Thymus (tissue), 11 donors: ENCODE measurements around the gene ATP9A. TPM values are rescaled to one million over a fixed set of nuclear protein-coding genes. Genes with fewer than 3 reads are reported as not detected.
"Not testable (repeated sequence)": the region's sequence is repeated elsewhere in the genome, so short reads cannot be mapped to it uniquely, and the experiment has no call there.

Source experiments
- DNase-seq, 9 donors: peaks; one replicate each; pipeline ENCODE4 v3.0.0-alpha.2; 2013; ENCODE audit warnings: low spot score in 9 of 9, low read depth in 6 of 9, missing footprints in 1 of 9
- H3K27ac ChIP-seq, 2 donors: one replicate each; pipeline ENCODE4 v1.5.1; 2013; ENCODE audit warnings: control low read depth in 1 of 2, low read depth in 1 of 2, low read length in 1 of 2, mild to moderate bottlenecking in 1 of 2, moderate library complexity in 1 of 2
- H3K27me3 ChIP-seq, 2 donors: one replicate each; pipeline ENCODE4 v1.5.1; 2013; ENCODE audit warnings: low read length in 1 of 2; ENCODE audit not compliant: control insufficient read depth in 2 of 2, insufficient read depth in 1 of 2
- H3K36me3 ChIP-seq, 2 donors: one replicate each; pipeline ENCODE4 v1.5.1; 2013; ENCODE audit warnings: low read length in 1 of 2, mild to moderate bottlenecking in 1 of 2, moderate library complexity in 1 of 2; ENCODE audit not compliant: control insufficient read depth in 2 of 2, insufficient read depth in 2 of 2
- H3K4me1 ChIP-seq, 2 donors: one replicate each; pipeline ENCODE4 v1.5.1; 2013; ENCODE audit warnings: low read length in 2 of 2; ENCODE audit not compliant: control insufficient read depth in 2 of 2, insufficient read depth in 2 of 2
- H3K4me3 ChIP-seq, 2 donors: one replicate each; pipeline ENCODE4 v1.5.1; 2013; ENCODE audit warnings: low read length in 2 of 2, control low read depth in 1 of 2, mild to moderate bottlenecking in 1 of 2
- H3K9me3 ChIP-seq, 2 donors: one replicate each; pipeline ENCODE4 v1.5.1; 2013; ENCODE audit warnings: low read length in 1 of 2, mild to moderate bottlenecking in 1 of 2; ENCODE audit not compliant: control insufficient read depth in 2 of 2, insufficient read depth in 1 of 2
- WGBS: extraction: QIAGEN DNeasy Blood & Tissue Kit; methylation state at CpG from one replicate; pipeline ENCODE4 v1.1.7; 2013; 5-methylcytosine and 5-hydroxymethylcytosine counted together
- polyA plus RNA-seq: library from polyadenylated mRNA; stranded (reverse); fragments of 200-250 nt; gene quantifications from one replicate; pipeline ENCODE4 v1.2.3, GENCODE V29; 2013
- total RNA-seq: library from RNA; stranded (reverse); fragments of 120-200 nt; gene quantifications from one replicate; pipeline ENCODE4 v1.2.4, GENCODE V29; 2013
- donor health status: healthy.

Gene ATP9A
- total and polyA plus RNA-seq, 2 donors: 4.7 to 6.7 TPM

DNA sequence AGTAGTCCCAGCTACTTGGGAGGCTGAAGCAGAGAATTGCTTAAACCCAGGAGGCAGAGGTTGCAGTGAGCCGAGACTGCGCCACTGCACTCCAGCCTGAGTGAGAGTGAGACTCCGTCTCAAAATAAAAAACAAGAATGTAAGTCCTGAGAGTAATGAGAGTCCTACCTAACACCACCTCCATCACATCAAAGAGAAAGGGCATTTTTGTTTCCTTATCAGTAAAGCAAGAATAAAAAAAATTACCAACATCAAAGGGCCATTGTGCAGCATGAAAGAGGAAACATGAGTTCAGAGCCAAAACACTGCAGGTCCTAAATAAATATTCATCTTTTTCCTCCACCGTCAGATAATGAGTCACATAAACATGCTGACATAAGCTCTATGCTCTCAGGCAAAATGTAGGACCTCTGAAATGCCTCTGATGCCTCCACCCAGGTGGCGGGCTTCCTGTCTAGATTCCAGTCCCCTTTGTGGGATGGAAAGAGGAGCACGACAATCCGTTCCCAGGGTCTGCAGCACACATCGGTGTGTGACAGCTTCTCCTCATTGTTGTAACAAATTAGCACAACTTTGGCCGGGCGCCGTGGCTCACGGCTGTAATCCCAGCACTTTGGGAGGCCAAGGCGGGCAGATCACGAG lies 7.2 kb downstream of the ATP9A start:
- 87% methylated on average over 14 of the region's 14 CpGs for WGBS
- no peak overlapping the region for H3K27ac ChIP-seq
- no peaks in the 10 kb centered on the region for H3K36me3 ChIP-seq
- DNase-seq: no peak
- no peaks in the 10 kb centered on the region for H3K4me1 ChIP-seq
- no peaks in the 10 kb centered on the region for H3K9me3 ChIP-seq
- no peak overlapping the region for H3K4me3 ChIP-seq
- H3K27me3 ChIP-seq: peaks cover 0 to under 1% of the 10 kb centered on the region in 2 donors

DNA sequence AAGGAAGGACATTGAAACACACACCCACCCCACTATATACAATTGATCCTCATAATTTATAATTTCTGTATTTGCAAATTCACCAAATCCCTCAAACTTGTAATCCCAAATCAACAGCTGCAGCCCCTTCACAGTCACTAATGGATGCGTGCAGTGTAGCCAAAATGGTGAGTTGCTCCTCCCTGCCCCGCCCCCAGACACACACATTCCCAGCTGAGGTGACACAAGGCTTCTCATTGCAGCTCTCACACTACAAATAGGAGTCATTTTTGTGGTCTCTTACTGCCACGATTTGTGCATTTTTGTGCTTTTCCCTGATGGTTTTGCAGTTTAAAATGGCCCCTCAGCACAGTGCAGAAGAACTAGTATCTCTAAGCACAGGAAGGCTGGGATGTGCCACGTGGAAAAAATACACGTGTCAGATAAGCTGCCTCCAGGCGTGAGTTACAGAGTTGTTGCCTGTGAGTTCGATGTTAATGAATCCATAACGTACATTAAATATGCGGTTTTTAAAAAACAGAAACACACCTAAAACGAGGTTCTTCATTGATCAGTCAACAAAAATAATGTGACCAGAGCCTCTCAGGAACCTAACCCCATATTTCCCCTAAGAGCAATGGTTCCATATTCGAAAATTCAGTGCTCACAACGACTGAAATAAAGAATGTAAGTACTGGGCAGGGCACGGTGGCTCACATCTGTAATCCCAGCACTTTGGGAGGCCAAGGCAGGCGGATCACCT lies 8.2 kb downstream of the ATP9A start:
- DNase-seq: no peak
- Histone ChIP-seq H3K36me3 (no peaks in the 10 kb centered on the region), H3K9me3 (no peaks in the 10 kb centered on the region), H3K4me1 (no peaks in the 10 kb centered on the region), H3K4me3 (no peak overlapping the region), H3K27me3 (no peaks in the 10 kb centered on the region), H3K27ac (no peak overlapping the region)
- 95% methylated on average over 14 of the region's 14 CpGs for WGBS

DNA sequence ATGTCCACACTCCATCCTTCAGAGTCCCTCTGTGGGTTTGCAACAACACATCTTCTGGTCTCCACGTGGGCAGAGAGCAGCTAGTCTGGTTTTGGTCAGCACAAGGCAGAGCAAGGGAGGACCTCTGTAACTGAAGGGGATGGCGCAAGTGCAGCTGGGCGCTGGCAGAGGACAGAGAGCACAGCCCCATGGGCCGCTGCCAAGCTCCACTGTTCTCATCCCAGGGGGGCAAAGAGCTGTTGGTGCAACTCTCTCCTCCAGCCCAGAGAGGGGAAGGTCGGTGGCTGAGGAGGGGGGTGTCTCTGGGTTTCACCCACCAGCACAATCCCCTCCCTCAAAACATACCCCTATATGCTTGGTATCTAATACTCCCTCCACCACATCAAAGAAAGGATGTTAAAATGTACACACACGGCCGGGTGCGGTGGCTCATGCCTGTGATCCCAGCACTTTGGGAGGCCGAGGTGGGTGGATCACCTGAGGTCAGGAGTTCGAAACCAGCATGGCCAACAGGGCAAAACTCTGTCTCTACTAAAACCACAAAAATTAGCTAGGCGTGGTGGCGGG lies 9.1 kb downstream of the ATP9A start:
- H3K4me1 ChIP-seq: no peaks in the 10 kb centered on the region
- 83% methylated on average over 12 of the region's 12 CpGs for WGBS
- no peak for DNase-seq

DNA sequence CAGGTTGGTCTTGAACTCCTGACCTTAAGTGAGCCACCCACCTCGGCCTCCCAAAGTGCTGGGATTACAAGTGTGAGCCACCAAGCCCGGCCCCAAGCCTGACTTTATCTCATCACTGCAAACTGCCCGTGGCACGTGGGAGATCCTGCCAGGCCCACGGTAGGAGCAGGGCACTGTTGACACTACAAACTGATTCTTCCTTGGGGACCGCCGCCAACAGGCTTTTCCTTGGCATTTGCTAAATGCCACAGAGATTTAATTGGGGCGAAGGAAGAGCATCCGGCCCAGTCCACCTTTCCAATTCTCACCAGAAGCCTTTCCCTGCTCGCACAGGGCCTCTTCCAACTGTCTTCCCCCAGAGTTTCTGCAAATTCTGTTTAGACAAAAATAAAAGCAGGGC lies 11.0 kb downstream of the ATP9A start:
- 97% methylated on average over 10 of the region's 10 CpGs for WGBS
- Histone ChIP-seq H3K27me3 (no peaks in the 10 kb centered on the region), H3K9me3 (no peaks in the 10 kb centered on the region), H3K27ac (no peak overlapping the region), H3K36me3 (no peaks in the 10 kb centered on the region), H3K4me3 (no peak overlapping the region), H3K4me1 (no peaks in the 10 kb centered on the region)
- no peak for DNase-seq

More for the DNA sequence above, 9.1 kb downstream of the ATP9A start:
- peak overlapping the region in 1 of 2 donors; percentile 5 for H3K27ac ChIP-seq
- no peaks in the 10 kb centered on the region for H3K36me3 ChIP-seq
- no peak overlapping the region for H3K4me3 ChIP-seq
- no peaks in the 10 kb centered on the region for H3K9me3 ChIP-seq
- no peaks in the 10 kb centered on the region for H3K27me3 ChIP-seq

DNA sequence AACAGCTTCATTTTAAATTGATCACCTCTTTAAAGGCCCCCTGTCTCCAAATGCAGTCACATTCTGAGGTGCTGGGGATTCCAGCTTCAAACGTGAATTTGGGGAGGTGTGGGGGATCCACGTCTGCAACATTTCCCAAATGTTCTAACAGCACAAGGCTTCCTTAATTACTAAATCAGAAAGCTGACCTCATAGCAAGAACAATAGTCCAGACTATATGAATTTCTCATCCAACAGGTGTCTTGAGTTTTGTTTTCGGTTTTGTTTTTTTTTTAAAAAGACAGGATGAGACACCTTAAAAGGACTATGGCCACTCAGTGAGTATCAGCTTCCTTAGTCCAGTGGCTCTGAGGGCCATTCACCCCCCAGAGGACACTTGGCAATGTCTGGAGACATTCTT lies 11.5 kb downstream of the ATP9A start:
- no peak for DNase-seq
- Histone ChIP-seq H3K4me3 (no peak overlapping the region), H3K27ac (no peak overlapping the region), H3K27me3 (no peaks in the 10 kb centered on the region), H3K4me1 (no peaks in the 10 kb centered on the region), H3K36me3 (no peaks in the 10 kb centered on the region), H3K9me3 (no peaks in the 10 kb centered on the region)
- 82% methylated on average over 3 of the region's 3 CpGs for WGBS

DNA sequence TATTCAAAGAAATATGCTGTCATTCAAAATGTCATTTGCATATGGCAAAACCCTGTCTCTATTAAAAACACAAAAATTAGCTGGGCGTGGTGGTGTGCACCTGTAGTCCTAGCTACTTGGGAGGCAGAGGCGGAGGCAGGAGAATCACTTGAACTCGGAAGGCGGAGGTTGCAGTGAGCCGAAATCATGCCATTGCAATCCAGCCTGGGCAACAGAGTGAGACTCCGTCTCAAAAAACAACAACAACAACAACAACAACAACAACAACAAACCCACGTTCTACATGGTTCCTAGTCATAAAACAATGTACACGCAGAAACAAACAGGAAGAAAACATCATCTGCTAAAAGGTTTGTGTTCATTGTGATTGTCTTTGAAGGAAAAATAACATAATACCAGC lies 15.0 kb downstream of the ATP9A start:
- not testable (repeated sequence) for DNase-seq, H3K4me1 ChIP-seq, H3K4me3 ChIP-seq, H3K27ac ChIP-seq, H3K27me3 ChIP-seq, H3K36me3 ChIP-seq, H3K9me3 ChIP-seq
- 98% methylated on average over 8 of the region's 8 CpGs for WGBS

DNA sequence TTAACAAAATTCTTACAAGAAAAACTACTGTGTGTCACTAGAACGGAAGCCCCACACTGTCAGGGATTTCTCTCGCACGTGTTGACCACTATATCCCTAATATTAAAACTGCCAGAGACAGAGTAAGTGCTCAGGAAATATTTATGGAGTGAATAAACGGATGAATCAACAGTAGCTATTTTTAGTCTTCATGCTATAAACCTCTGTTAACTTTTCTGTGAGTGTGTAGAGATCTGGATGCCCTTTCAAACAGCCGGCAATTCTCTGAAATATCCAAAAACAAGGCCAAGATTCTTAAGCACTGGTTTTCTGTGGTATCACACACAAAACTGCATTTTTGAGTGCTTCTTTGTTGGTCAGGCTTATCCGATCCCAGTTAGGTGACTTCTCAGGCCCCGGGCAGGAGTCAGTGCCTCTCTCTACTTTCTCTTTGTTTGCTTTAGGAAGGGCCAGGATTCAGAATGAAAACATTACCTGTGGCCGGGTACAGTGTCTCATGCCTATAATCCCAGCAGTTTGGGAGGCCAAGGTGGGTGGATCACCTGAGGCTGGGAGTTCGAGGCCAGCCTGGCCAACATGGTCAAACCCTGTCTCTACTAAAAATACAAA lies 15.7 kb downstream of the ATP9A start:
- H3K9me3 ChIP-seq: no peaks in the 10 kb centered on the region
- no peaks in the 10 kb centered on the region for H3K27me3 ChIP-seq
- no peak overlapping the region for H3K27ac ChIP-seq
- no peak overlapping the region for H3K4me3 ChIP-seq
- no peaks in the 10 kb centered on the region for H3K36me3 ChIP-seq
- 79% methylated on average over 9 of the region's 9 CpGs for WGBS
- H3K4me1 ChIP-seq: no peaks in the 10 kb centered on the region
- no peak for DNase-seq

DNA sequence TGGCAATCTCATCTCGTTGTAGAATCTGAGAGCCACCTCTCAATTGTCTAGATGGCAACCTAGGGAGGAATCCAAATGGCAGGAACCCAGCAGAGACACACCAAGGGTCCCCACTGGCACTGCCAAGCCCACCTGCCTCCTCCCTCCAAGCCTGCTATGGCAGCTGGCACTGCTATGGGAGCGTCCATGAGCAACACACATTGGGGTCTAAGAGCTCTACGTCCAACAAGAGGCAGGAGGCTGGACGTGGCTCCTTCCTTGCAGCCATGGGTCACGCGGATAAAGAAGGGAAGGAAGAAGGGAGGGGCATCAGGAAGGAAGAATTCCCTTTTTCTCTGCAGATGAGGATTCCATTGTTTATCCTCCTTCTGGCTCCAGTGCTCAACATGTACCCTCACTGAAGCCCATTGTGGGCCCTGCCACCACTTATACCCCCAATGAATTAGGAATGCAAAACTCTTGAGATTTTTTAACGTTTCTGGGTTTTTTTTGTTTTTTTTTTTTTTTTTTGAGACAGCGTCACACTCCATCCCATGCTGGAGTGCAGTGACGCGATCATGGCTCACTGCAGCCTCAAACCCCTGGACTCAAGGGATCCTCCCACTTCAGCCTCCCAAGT lies 17.3 kb downstream of the ATP9A start:
- Histone ChIP-seq H3K4me3 (no peak overlapping the region), H3K4me1 (no peaks in the 10 kb centered on the region), H3K36me3 (no peaks in the 10 kb centered on the region), H3K9me3 (no peaks in the 10 kb centered on the region), H3K27ac (no peak overlapping the region), H3K27me3 (no peaks in the 10 kb centered on the region)
- DNase-seq: no peak
- 97% methylated on average over 10 of the region's 10 CpGs for WGBS
